ENCODE data around the gene SLC29A4. TPM values are rescaled to one million over a fixed set of nuclear protein-coding genes. Genes with fewer than 3 reads are reported as not detected.

Gene SLC29A4
- total and polyA plus RNA-seq, 2 of the 13 experiments (the other 11 are each of a cell fraction or from before 2014, with no cell fraction given), result 29.7 to 31.7 TPM

DNA sequence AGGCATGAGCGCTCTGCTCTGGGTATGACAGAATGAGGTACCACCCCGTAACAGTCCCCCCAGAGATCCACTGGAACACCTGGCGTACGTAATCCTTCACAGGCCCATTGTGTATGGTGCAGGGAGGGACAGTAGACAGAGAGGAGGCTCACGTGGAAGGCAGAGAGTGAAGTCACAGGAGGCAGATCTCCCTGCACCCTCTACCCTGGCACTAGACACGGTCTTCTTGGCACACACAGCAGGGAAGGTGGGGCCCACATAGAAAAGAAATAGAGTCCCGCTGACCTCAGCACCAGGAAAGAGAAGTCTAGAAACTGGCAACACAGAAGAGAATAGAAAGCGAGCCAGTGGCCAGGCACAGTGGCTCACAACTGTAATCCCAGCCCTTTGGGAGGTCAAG, 51.9 kb downstream of the SLC29A4 start:
- no peak overlapping the region for H3K4me2 ChIP-seq (ENCODE audit: low read depth, low read length)
- POLR2A ChIA-PET, result no interaction called here
- in situ Hi-C loops (cut with HindIII; ENCODE audit: extremely low pct_ligation_motif_present, low pct_unique_long_range_greater_than_20kb) (no loop called here), intact Hi-C loops (cut with micrococcal nuclease; ENCODE audit: unreplicated experiment) (no loop called here)
- BruUV-seq (replicated peaks), result no TSS peak
- H3K4me3 ChIP-seq (replicated peaks in 1 of 3; ENCODE audit: insufficient read depth in 1 of 3, low read depth in 2 of 3, low read length in 3 of 3), result no peak overlapping the region
- H3K36me3 ChIP-seq (replicated peaks in 1 of 2; ENCODE audit: control insufficient read depth in 1 of 2, insufficient read depth in 2 of 2, low read length in 2 of 2), result peaks cover 23 to 63% of the 10 kb centered on the region in 2 experiments
- H3K27ac ChIP-seq (ENCODE audit: extremely low read length, insufficient read depth, low read length), result no peak overlapping the region
- TF ChIP-seq ZNF207 (IDR thresholded peaks at IDR 0.05; ENCODE audit: borderline replicate concordance) (no peak), MEIS2 (CRISPR knock-in tag; IDR thresholded peaks at IDR 0.05) (no peak), ZNF17 (CRISPR knock-in tag; IDR thresholded peaks at IDR 0.05) (no peak), ZSCAN12 (CRISPR knock-in tag; IDR thresholded peaks at IDR 0.05) (no peak), ZMAT3 (CRISPR knock-in tag; conservative IDR thresholded peaks at IDR 0.05) (no peak), FOXK2 (IDR thresholded peaks at IDR 0.05) (no peak)
- WGBS (ENCODE audit: low lambda C conversion rate), result 98% methylated on average over 8 of the region's 8 CpGs
- no peaks in the 10 kb centered on the region for H3K4me1 ChIP-seq (ENCODE audit: insufficient read depth, low read length)
- H4K20me1 ChIP-seq (ENCODE audit: insufficient read depth, low read length), result no peaks in the 10 kb centered on the region
- H3K9ac ChIP-seq (ENCODE audit: insufficient read depth, low read depth, low read length), result no peak overlapping the region
- CTCF ChIA-PET (ENCODE audit: low intra/inter-chr PET ratio, low total read pairs), result no interaction called here
- H3K9me3 ChIP-seq (ENCODE audit: low read length), result no peaks in the 10 kb centered on the region
- FAIRE-seq (no peak), ATAC-seq (no peak), DNase-seq (ENCODE audit: low spot score) (no peak)
- no peak overlapping the region for H2AFZ ChIP-seq (ENCODE audit: low read length)
- no peaks in the 10 kb centered on the region for H3K27me3 ChIP-seq (ENCODE audit: control insufficient read depth in 1 of 2, insufficient read depth in 2 of 2, low read length in 2 of 2)
- H3K79me2 ChIP-seq (ENCODE audit: insufficient read depth, low read length), result no peaks in the 10 kb centered on the region

GRCh38 chr7:5337047-5337446, 54.3 kb downstream of the SLC29A4 start:
- no peak for FAIRE-seq
- no peak for ATAC-seq
- no peak overlapping the region for H2AFZ ChIP-seq (ENCODE audit: low read length)
- intact Hi-C loops (cut with micrococcal nuclease; ENCODE audit: unreplicated experiment) (no loop called here), in situ Hi-C loops (cut with HindIII; ENCODE audit: extremely low pct_ligation_motif_present, low pct_unique_long_range_greater_than_20kb) (no loop called here)
- CTCF ChIA-PET (ENCODE audit: low intra/inter-chr PET ratio, low total read pairs), result no interaction called here
- no peaks in the 10 kb centered on the region for H4K20me1 ChIP-seq (ENCODE audit: insufficient read depth, low read length)
- POLR2A ChIA-PET, result no interaction called here
- H3K9ac ChIP-seq (ENCODE audit: insufficient read depth, low read depth, low read length), result no peak overlapping the region
- H3K9me3 ChIP-seq (ENCODE audit: low read length), result no peaks in the 10 kb centered on the region
- 98% methylated on average over 11 of the region's 11 CpGs for WGBS (ENCODE audit: low lambda C conversion rate)
- DNase-seq (ENCODE audit: low spot score), result no peak
- H3K79me2 ChIP-seq (ENCODE audit: insufficient read depth, low read length), result no peaks in the 10 kb centered on the region
- H3K27ac ChIP-seq (ENCODE audit: extremely low read length, insufficient read depth, low read length), result no peak overlapping the region
- H3K4me3 ChIP-seq (replicated peaks in 1 of 3; ENCODE audit: insufficient read depth in 1 of 3, low read depth in 2 of 3, low read length in 3 of 3), result no peak overlapping the region
- BruUV-seq (replicated peaks), result no TSS peak
- H3K36me3 ChIP-seq (replicated peaks in 1 of 2; ENCODE audit: control insufficient read depth in 1 of 2, insufficient read depth in 2 of 2, low read length in 2 of 2), result peaks cover 18 to 50% of the 10 kb centered on the region in 2 experiments
- H3K27me3 ChIP-seq (ENCODE audit: control insufficient read depth in 1 of 2, insufficient read depth in 2 of 2, low read length in 2 of 2), result no peaks in the 10 kb centered on the region
- H3K4me1 ChIP-seq (ENCODE audit: insufficient read depth, low read length), result no peaks in the 10 kb centered on the region
- no peak overlapping the region for H3K4me2 ChIP-seq (ENCODE audit: low read depth, low read length)
- TF ChIP-seq ZMYM4 (CRISPR knock-in tag; IDR thresholded peaks at IDR 0.05) (no peak), CENPT (CRISPR knock-in tag; IDR thresholded peaks at IDR 0.05; ENCODE audit: low read depth) (no peak), ZNF382 (CRISPR knock-in tag; IDR thresholded peaks at IDR 0.05; ENCODE audit: borderline replicate concordance) (no peak), ARID2 (CRISPR knock-in tag; IDR thresholded peaks at IDR 0.05; ENCODE audit: borderline replicate concordance) (no peak), KAT2B (IDR thresholded peaks at IDR 0.05; ENCODE audit: borderline replicate concordance, low read depth, low read length) (no peak), KDM2A (CRISPR knock-in tag; IDR thresholded peaks at IDR 0.05; ENCODE audit: borderline replicate concordance, low read depth) (no peak), MATR3 (CRISPR knock-in tag; IDR thresholded peaks at IDR 0.05) (no peak), ZNF678 (CRISPR knock-in tag; IDR thresholded peaks at IDR 0.05) (no peak), ZNF761 (CRISPR knock-in tag; conservative IDR thresholded peaks at IDR 0.05) (no peak), ZNF564 (CRISPR knock-in tag; IDR thresholded peaks at IDR 0.05) (no peak), FUBP1 (CRISPR knock-in tag; IDR thresholded peaks at IDR 0.05; ENCODE audit: borderline replicate concordance) (no peak), ZNF224 (CRISPR knock-in tag; IDR thresholded peaks at IDR 0.05) (no peak), ZSCAN29 (CRISPR knock-in tag; conservative IDR thresholded peaks at IDR 0.05) (no peak)
- TF ChIP-seq, protein P1, sequence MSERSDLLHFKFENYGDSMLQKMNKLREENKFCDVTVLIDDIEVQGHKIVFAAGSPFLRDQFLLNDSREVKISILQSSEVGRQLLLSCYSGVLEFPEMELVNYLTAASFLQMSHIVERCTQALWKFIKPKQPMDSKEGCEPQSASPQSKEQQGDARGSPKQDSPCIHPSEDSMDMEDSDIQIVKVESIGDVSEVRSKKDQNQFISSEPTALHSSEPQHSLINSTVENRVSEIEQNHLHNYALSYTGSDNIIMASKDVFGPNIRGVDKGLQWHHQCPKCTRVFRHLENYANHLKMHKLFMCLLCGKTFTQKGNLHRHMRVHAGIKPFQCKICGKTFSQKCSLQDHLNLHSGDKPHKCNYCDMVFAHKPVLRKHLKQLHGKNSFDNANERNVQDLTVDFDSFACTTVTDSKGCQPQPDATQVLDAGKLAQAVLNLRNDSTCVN (CRISPR knock-in tag; IDR thresholded peaks at IDR 0.05; ENCODE audit: borderline replicate concordance), result no peak
